Measurements from ENCODE around the gene CDH13.

CDH13 gene

GRCh38 chr16:83808573-83809014, 1181.8 kb downstream of the CDH13 start:
- no peak for DNase-seq (ENCODE audit: low spot score)

GRCh38 chr16:83809092-83809491, 1182.3 kb downstream of the CDH13 start:
- no peak for DNase-seq (ENCODE audit: low spot score)

DNA sequence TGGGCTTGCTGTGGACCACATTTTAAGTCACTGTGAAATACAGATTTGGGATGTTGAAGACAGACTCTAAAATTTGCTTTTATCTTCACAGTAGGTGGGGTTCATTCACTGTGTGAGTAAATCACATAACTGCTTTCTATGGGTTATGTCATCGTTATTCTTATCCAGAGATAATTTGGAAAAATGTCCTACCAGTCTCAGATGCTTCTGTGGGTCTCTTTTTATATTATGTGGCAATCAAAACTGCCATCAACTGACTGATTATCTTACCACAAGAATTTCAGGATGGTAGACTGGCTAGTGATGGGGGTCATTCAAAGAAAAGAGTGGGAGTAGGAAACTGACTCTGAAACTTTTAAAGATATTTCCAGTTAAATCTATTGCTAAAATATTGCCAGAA, 1184.1 kb downstream of the CDH13 start:
- no peak for DNase-seq (ENCODE audit: low spot score)

DNA sequence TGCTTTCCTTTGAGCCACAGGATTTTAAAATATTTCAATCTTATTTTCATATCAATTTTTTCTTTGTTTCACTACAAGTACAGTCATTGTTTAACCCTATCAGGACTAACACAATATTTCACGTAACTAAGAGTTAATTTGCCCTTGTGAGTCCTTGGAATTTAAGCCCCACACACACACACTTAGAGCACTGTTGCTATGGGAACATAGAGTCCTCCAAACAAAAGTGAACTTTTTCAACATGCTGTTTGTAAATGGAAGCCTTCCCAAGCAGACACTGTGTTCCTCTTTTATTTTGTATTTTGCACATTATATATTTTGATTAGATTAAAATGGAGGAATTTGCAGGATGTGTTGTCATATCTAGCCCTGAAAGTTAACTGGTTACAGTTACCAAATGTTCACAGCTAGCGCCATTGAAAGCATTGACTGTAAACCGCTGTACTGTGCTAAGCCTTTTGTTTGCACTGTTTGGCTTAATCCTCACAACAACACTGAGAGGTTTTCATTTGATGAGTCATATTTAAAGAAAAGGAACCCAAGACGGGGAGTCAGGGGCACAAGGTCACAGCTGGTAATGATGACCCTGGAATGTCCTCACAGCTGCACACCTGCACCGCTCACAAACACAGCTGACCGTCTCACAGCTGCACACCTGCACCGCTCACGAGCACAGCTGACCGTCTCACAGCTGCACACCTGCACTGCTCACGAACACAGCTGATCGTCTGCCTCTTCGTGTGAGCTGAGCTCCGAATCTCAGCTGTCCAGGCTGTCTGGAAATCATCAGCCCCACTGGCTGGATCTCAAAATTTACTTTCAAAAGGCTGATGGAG, 1187.3 kb downstream of the CDH13 start:
- DNase-seq (ENCODE audit: low spot score) = no peak

GRCh38 chr16:83814659-83814985, 1187.9 kb downstream of the CDH13 start:
- DNase-seq (ENCODE audit: low spot score) = no peak

- DNase-seq (ENCODE audit: low spot score) = no peak
These were observed 1190.3 kb downstream of the CDH13 start for GRCh38 chr16:83817022-83817421.

DNA sequence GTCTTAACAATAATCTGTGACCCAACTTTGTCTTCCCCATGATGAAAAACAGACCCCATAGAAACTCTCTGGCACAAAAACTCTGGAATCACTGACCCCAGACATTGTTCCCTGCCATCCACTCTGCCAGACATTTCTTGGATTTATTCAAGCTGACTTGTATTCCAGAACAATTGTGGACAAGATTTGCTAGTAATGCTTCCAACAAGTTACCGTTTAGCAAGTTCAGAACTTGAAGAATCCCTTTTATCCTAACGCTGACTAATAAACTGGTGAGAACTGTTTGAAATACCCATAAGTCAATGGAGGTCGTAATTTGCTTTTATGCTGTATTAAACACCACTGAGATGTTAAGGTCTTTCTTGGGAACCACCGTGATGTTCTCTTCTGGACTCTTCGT, 1191.5 kb downstream of the CDH13 start:
- no peak for DNase-seq (ENCODE audit: low spot score)

- DNase-seq (ENCODE audit: low spot score) = no peak
These were observed 1192.6 kb downstream of the CDH13 start for GRCh38 chr16:83819361-83819760.

- DNase-seq (ENCODE audit: low spot score) = peak; percentile 73
These were observed 1199.6 kb downstream of the CDH13 start for GRCh38 chr16:83826146-83826913.

DNA sequence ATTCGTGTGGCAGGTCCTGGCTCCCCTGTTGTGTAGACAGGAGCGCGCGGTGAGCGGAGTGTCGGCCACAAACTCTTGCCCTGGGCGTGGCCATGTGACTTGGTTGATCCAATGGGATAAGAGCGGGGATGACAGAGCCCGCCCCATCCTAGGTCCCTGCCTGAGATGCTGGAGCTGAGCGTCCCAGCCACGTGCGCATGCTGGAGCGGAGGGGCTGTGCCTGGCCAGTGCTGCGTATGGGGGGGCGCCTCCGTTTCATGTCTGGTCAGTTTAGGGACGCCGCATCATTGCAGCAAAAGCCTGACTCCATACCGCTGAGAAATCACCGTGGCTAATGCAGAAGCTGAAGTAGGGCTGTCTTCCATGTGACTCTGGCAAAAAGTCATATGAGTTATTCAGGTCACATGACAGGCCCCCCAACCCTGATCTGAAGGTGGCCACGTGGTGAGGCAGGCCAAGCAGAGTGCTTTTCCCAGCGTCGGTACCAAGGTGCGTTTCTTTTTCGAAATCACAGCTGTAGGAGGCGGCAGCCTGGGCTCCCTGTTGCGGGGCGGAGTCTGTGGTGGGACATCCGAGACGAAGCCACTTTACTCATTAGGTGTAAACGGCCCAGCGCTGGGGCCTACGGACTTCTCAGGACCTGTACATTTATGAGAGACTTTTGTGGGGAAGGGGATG, 1203.5 kb downstream of the CDH13 start:
- no peak for DNase-seq (ENCODE audit: low spot score)

- DNase-seq (ENCODE audit: low spot score) = no peak
These were observed 1204.1 kb downstream of the CDH13 start for GRCh38 chr16:83830769-83831455.

- DNase-seq (ENCODE audit: low spot score) = no peak
These were observed 1204.8 kb downstream of the CDH13 start for GRCh38 chr16:83831456-83831987.

DNA sequence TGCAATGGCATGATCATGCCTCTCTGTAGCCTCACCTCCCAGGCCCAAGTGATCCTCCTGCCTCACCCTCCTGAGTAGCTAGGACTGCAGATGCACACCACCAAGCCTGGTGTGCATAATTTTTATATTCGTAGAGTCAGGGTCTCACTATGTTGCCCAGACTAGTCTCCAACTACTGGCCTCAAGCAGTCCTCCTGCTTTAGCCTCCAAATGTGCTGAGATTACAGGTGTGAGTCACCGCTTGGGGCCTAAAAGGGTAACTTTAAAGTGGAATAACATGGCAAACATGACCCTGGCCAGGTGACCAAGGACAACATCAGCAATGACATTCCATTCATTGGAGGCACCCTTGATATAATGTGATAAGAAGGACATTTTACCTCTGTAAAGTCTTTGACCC, 1207.2 kb downstream of the CDH13 start:
- DNase-seq (ENCODE audit: low spot score) = no peak

DNA sequence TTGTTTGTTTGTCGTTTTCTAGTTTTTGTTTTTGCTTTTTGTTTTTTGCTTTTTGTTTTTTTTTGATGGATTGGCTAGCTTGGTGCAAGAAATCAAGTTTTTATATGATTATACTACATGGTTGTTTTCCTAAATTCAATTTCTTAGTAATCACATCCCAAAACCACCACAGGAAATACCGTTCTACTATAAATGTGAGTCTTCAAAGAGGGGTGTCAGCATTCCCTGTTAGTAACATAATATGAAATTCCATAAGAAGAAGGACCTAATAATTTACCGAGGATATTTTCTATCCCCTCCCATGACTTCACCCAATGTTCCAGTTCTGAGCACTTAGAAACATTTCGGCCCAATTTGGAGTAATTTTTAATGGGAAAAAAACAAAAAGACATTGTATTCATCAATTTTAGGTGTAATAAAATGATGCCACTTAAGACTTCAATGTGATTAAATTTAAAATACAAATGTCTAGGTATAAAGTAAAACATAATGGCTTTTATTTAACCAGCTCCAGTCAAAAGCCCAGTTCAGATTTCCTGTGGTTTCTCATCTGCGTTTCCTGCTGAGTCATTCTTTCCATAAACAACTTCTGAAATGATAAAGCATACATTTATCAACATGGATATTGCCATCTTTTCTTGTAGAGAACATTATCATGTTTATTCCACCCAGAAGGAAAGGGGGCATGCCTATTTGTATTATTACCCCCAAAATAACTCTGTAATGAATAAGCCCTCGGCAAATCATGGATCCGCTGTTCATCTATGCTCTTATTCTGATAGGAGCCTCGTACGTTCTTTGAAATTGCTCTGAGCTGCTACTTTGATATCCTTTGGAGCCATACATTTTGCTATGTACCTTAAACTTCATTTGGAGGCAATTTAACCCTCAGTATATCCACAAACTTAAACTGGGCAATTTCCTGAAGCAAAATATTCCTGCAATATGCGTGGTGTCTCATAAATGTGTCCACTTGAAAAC, 1209.1 kb downstream of the CDH13 start:
- peak; percentile 72 for DNase-seq (ENCODE audit: low spot score)

GRCh38 chr16:83837566-83837965, 1210.8 kb downstream of the CDH13 start:
- DNase-seq (ENCODE audit: low spot score) = no peak

GRCh38 chr16:83838151-83838550, 1211.4 kb downstream of the CDH13 start:
- no peak for DNase-seq (ENCODE audit: low spot score)

DNA sequence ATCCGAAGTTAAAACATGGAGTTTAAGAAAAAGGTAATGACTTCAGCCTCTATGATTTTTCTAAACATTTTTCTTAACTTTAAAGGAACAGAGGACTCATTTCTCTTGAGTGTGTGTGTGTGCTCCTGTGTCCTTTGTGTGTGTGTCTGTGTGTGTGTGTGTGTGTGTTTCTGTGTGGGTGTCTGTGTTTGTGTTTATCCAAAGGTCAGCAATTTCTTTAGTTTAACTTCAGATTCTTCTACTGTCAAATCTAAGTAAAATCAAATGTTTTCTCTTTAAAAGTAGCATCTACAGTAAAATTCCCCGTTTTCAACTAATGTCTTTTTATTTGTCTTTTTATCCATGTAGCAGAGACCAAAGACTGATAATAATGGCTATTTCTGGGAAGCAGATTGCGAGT, 1212.8 kb downstream of the CDH13 start:
- no peak for DNase-seq (ENCODE audit: low spot score)

GRCh38 chr16:83840060-83840617, 1213.4 kb downstream of the CDH13 start:
- DNase-seq (ENCODE audit: low spot score) = no peak

DNA sequence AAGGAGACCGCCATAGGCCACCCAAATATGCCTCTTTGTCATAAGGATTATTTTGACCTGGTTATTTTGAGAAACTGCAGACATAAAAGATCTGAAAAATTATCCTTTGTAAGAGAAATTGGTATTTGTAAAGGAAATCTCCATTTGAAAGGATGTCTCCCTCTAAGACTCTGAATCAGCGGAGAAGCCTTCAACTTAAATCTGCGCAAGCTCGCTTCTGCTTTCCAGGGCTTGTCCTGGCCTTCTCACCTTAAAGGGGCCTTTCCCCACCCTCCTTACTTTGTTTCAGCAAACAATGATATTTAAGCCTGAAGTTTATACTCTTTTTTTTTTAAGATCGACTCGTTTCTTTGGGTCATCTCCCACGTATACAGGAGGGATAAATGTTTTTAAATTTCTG, 1215.5 kb downstream of the CDH13 start:
- no peak for DNase-seq (ENCODE audit: low spot score)

- no peak for DNase-seq (ENCODE audit: low spot score)
These were observed 1216.2 kb downstream of the CDH13 start for GRCh38 chr16:83842756-83843507.

Measured in COLO829 (cell line).